GM12892 (cell line): ENCODE data around the gene MAFG.

Source experiments
- POLR2A ChIP-seq: IDR thresholded peaks from 2 replicates; pipeline ENCODE4 v1.6.1; 2011; ENCODE audit warnings: low read depth, low read length, control low read depth
- POLR2AphosphoS5 ChIP-seq: IDR thresholded peaks from 2 replicates; pipeline ENCODE4 v1.6.1; 2011; ENCODE audit warnings: low read depth, low read length, control low read depth

DNA sequence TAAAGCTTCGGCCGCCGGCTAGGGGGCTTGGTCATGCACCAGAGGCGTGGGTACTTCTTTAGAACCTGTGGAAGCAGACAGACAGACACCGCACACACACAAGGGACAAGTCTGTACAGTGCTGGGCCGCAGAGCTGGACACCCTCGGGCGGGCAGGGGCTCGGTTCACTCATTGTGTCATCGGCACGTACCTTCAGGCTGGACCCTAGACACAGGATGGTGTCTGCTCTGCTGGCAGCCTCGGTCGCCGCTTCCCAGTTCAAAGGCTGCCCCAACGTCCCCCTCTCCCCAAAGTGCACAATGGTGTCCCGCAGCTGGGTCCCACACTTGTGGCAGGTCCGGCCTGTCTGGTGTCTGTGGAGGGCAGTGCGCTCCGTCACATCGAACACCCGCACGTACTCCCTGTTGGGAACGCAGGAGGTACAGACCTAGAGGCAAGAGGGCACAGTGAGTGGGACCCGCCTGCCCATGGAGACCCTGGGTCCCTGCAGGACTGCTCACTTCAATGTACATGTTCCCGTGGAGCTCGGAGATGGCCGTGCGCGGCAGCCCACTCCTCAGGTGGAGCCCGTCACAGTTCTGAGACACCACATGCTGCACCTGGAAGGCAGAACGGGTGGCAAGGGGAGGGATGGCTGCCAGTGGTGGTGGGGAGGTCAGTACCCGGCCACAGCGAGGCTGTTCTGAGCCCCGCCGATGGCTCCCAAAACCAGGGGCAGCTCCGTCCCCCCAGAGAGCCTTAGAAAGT, 13.3 kb downstream of the MAFG start:
- TF ChIP-seq POLR2AphosphoS5 (no peak), POLR2A (no peak)
